K562 (cell line): ENCODE data around the gene MTPN. TPM values are rescaled to one million over a fixed set of nuclear protein-coding genes. Genes with fewer than 3 reads are reported as not detected.
A peak's percentile ranks its signal among the peaks of the same experiment; 100 is the strongest.

Experiments
- CBX5 ChIP-seq: IDR thresholded peaks from 2 replicates; pipeline ENCODE4 v1.6.1; 2014; ENCODE audit warnings: low read depth, borderline replicate concordance
- EWSR1 ChIP-seq: fragments of 450-650 bp; IDR thresholded peaks from 2 replicates; pipeline ENCODE4 v1.6.1; 2018; ENCODE audit warnings: borderline replicate concordance, mild to moderate bottlenecking, low read depth, moderate library complexity; ENCODE audit not compliant: partially characterized antibody
- HDAC1 ChIP-seq, 2 experiments: fragments of 450-650 bp; IDR thresholded peaks; 2 replicates each; pipeline ENCODE4 v1.6.1; 2016 to 2017; ENCODE audit warnings: inconsistent platforms in 1 of 2, mild to moderate bottlenecking in 1 of 2, moderate library complexity in 1 of 2
- MBD2 ChIP-seq: sonication (generic); IDR thresholded peaks from 2 replicates; pipeline ENCODE4 v1.6.1; 2016; ENCODE audit warnings: low read depth, borderline replicate concordance
- MYNN ChIP-seq, 2 experiments: sonication (generic); formaldehyde crosslinking in 1 of 2; IDR thresholded peaks; 2 replicates each; pipeline versions ENCODE4 v1.5.0 to v1.6.1; 2016 to 2020; ENCODE audit warnings: antibody characterized with exemption in 1 of 2, missing genetic modification reagents in 1 of 2
- NCOA2 ChIP-seq, 2 experiments: fragments of 450-650 bp; IDR thresholded peaks; 2 replicates each; pipeline ENCODE4 v1.6.1; 2018; ENCODE audit warnings: mild to moderate bottlenecking in 2 of 2, moderate library complexity in 1 of 2; ENCODE audit not compliant: partially characterized antibody in 2 of 2
- PRPF4 ChIP-seq: fragments of 200-400 bp; formaldehyde crosslinking; IDR thresholded peaks from one replicate; pipeline ENCODE4 v1.6.1; 2017; ENCODE audit warnings: low read length, low read depth, mild to moderate bottlenecking; ENCODE audit not compliant: insufficient read depth, poor library complexity, severe bottlenecking
- SNIP1 ChIP-seq: fragments of 450-650 bp; IDR thresholded peaks from 2 replicates; pipeline ENCODE4 v1.7.1; 2017; ENCODE audit warnings: low read depth, mild to moderate bottlenecking
- SRSF7 ChIP-seq: fragments of 200-400 bp; formaldehyde crosslinking; optimal IDR thresholded peaks from 2 replicates; pipeline ENCODE3; 2017; ENCODE audit warnings: mild to moderate bottlenecking, low read depth, low read length
- TOE1 ChIP-seq, 2 experiments: fragments of 450-650 bp in 1 of 2; sonication (generic) in 1 of 2; formaldehyde crosslinking in 1 of 2; IDR thresholded peaks; 2 replicates each; pipeline versions ENCODE4 v1.7.1 to v1.8.0; 2016 to 2022; ENCODE audit warnings: borderline replicate concordance in 2 of 2, mild to moderate bottlenecking in 2 of 2, antibody characterized with exemption in 1 of 2, inconsistent platforms in 1 of 2, low read depth in 1 of 2, missing genetic modification reagents in 1 of 2, moderate library complexity in 1 of 2
- ZSCAN32 ChIP-seq: fragments of 450-650 bp; formaldehyde crosslinking; IDR thresholded peaks from 2 replicates; pipeline ENCODE4 v1.4.0; 2020; ENCODE audit warnings: mild to moderate bottlenecking, moderate library complexity
- polyA plus RNA-seq, 8 experiments: library from polyadenylated mRNA; depleted of rRNA in 4 of 8; stranded (reverse) in 5 of 8; unstranded in 3 of 8; fragments of >200 nt; fragmentation: Nextera tagmentation in 2 of 8; fragmentation: Illumina TruSeq in 1 of 8; extraction: Ambion mirVana in 2 of 8; extraction: Trizol in 1 of 8; gene quantifications; 2 replicates each; pipeline versions ENCODE4 v1.2.1 to v1.2.3, GENCODE V29; 2011 to 2014; ENCODE audit warnings: inconsistent platforms in 1 of 8, missing spikeins in 1 of 8
- total RNA-seq, 7 experiments: library from RNA; depleted of rRNA in 6 of 7; stranded (reverse); fragments of >200 nt in 6 of 7; fragmentation: Illumina TruSeq in 2 of 7; extraction: Trizol in 2 of 7; gene quantifications; 2 replicates each; pipeline versions ENCODE4 v1.2.1 to v1.2.3, GENCODE V29; 2011 to 2021; ENCODE audit warnings: low replicate concordance in 1 of 7
- TF ChIP-seq, protein P1 (sequence below): fragments of 450-650 bp; IDR thresholded peaks from one replicate; pipeline ENCODE4 v1.6.1; 2018; ENCODE audit warnings: mild to moderate bottlenecking, moderate library complexity; ENCODE audit not compliant: partially characterized antibody
- TF ChIP-seq, protein P2 (sequence below): sonication (generic); formaldehyde crosslinking; IDR thresholded peaks from 2 replicates; pipeline ENCODE4 v1.8.1; 2023; ENCODE audit warnings: mild to moderate bottlenecking, missing genetic modification reagents
- TF ChIP-seq, protein P3 (sequence below): sonication (generic); formaldehyde crosslinking; IDR thresholded peaks from 2 replicates; pipeline ENCODE4 v1.8.0; 2023; ENCODE audit warnings: missing genetic modification reagents, mild to moderate bottlenecking, borderline replicate concordance

MTPN gene
- total and polyA plus RNA-seq, 9 of the 15 experiments (the other 6 are each of a cell fraction or from before 2014, with no cell fraction given): 68.5 to 261 (median 156) TPM

- TF ChIP-seq, protein P1, sequence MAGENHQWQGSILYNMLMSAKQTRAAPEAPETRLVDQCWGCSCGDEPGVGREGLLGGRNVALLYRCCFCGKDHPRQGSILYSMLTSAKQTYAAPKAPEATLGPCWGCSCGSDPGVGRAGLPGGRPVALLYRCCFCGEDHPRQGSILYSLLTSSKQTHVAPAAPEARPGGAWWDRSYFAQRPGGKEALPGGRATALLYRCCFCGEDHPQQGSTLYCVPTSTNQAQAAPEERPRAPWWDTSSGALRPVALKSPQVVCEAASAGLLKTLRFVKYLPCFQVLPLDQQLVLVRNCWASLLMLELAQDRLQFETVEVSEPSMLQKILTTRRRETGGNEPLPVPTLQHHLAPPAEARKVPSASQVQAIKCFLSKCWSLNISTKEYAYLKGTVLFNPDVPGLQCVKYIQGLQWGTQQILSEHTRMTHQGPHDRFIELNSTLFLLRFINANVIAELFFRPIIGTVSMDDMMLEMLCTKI: no peak
- TF ChIP-seq SRSF7 (no peak), HDAC1 (IDR thresholded peaks at IDR 0.05) (peak in 1 of 2 experiments; percentile 94; a peak in 2 of 4 replicates), EWSR1 (no peak), MBD2 (no peak; the same call in none of the 2 replicates), NCOA2 (IDR thresholded peaks at IDR 0.05; ENCODE audit: partially characterized antibody in 2 of 2) (no peak), CBX5 (0 out of 2 replicates have a peak, but pooled peaks have one; percentile 10), ZSCAN32 (CRISPR knock-in tag) (no peak), SNIP1 (no peak), TOE1 (IDR thresholded peaks at IDR 0.05; ENCODE audit: borderline replicate concordance) (peak; percentile 59; the same call in 1 of the 2 replicates), TOE1 (CRISPR knock-in tag; IDR thresholded peaks at IDR 0.05; ENCODE audit: borderline replicate concordance, low read depth) (no peak), MYNN (IDR thresholded peaks at IDR 0.05) (peak; percentile 19; the same call in 1 of the 2 replicates), MYNN (CRISPR knock-in tag; IDR thresholded peaks at IDR 0.05) (no peak), PRPF4 (no peak)
- TF ChIP-seq, protein P2, sequence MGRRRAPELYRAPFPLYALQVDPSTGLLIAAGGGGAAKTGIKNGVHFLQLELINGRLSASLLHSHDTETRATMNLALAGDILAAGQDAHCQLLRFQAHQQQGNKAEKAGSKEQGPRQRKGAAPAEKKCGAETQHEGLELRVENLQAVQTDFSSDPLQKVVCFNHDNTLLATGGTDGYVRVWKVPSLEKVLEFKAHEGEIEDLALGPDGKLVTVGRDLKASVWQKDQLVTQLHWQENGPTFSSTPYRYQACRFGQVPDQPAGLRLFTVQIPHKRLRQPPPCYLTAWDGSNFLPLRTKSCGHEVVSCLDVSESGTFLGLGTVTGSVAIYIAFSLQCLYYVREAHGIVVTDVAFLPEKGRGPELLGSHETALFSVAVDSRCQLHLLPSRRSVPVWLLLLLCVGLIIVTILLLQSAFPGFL (CRISPR knock-in tag): peak; percentile 67; the same call in 1 of the 2 replicates
- TF ChIP-seq, protein P3, sequence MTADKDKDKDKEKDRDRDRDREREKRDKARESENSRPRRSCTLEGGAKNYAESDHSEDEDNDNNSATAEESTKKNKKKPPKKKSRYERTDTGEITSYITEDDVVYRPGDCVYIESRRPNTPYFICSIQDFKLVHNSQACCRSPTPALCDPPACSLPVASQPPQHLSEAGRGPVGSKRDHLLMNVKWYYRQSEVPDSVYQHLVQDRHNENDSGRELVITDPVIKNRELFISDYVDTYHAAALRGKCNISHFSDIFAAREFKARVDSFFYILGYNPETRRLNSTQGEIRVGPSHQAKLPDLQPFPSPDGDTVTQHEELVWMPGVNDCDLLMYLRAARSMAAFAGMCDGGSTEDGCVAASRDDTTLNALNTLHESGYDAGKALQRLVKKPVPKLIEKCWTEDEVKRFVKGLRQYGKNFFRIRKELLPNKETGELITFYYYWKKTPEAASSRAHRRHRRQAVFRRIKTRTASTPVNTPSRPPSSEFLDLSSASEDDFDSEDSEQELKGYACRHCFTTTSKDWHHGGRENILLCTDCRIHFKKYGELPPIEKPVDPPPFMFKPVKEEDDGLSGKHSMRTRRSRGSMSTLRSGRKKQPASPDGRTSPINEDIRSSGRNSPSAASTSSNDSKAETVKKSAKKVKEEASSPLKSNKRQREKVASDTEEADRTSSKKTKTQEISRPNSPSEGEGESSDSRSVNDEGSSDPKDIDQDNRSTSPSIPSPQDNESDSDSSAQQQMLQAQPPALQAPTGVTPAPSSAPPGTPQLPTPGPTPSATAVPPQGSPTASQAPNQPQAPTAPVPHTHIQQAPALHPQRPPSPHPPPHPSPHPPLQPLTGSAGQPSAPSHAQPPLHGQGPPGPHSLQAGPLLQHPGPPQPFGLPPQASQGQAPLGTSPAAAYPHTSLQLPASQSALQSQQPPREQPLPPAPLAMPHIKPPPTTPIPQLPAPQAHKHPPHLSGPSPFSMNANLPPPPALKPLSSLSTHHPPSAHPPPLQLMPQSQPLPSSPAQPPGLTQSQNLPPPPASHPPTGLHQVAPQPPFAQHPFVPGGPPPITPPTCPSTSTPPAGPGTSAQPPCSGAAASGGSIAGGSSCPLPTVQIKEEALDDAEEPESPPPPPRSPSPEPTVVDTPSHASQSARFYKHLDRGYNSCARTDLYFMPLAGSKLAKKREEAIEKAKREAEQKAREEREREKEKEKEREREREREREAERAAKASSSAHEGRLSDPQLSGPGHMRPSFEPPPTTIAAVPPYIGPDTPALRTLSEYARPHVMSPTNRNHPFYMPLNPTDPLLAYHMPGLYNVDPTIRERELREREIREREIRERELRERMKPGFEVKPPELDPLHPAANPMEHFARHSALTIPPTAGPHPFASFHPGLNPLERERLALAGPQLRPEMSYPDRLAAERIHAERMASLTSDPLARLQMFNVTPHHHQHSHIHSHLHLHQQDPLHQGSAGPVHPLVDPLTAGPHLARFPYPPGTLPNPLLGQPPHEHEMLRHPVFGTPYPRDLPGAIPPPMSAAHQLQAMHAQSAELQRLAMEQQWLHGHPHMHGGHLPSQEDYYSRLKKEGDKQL (CRISPR knock-in tag): no peak
Observed at GRCh38 chr7:135977007-135977741, at the start of gene MTPN (continued).
